Measurements from ENCODE around the gene TEX13A.

- no peak for TF ChIP-seq CTCF (conservative IDR thresholded peaks at IDR 0.05)
- TF ChIP-seq EZH2 (IDR thresholded peaks at IDR 0.05; ENCODE audit: low read depth), result no peak
Measured at GRCh38 chrX:105263801-105264200, 43.3 kb upstream of the TEX13A start.
